ENCODE measurements around the gene NUDT4. TPM values are rescaled to one million over a fixed set of nuclear protein-coding genes. Genes with fewer than 3 reads are reported as not detected.

The NUDT4 gene
- total and polyA plus RNA-seq, 2 of the 4 experiments (the other 2 are of a cell fraction), result 23.6 to 25.6 TPM

- Histone ChIP-seq H4K8ac (ENCODE audit: low read depth in 2 of 2, low read length in 2 of 2) (peak overlapping the region in 1 of 2 experiments; percentile 8; a peak in 1 of 4 replicates), H2BK120ac (ENCODE audit: low read depth, low read length) (no peak overlapping the region), H3K9ac (ENCODE audit: low read depth, low read length) (peak overlapping the region; percentile 99; the same call in 1 of the 2 replicates), H3K79me1 (ENCODE audit: low read depth in 1 of 2, low read length in 2 of 2) (peaks cover 5 to 39% of the 10 kb centered on the region in 2 experiments), H3K9me3 (ENCODE audit: control insufficient read depth, insufficient read depth, low read length) (no peaks in the 10 kb centered on the region), H3K9me1 (ENCODE audit: insufficient read depth, low read length) (peaks cover 4% of the 10 kb centered on the region; the same call in 1 of the 2 replicates), H2BK15ac (ENCODE audit: low read depth, low read length) (no peak overlapping the region), H2BK20ac (ENCODE audit: low read depth, low read length) (no peak overlapping the region), H4K20me1 (ENCODE audit: insufficient read depth, low read length) (peaks cover 49% of the 10 kb centered on the region), H4K91ac (ENCODE audit: insufficient read depth, low read depth, low read length) (no peak overlapping the region), H3K14ac (replicated peaks; ENCODE audit: low read depth, low read length) (no peak overlapping the region), H3K4me2 (ENCODE audit: low read depth, low read length) (peak overlapping the region; percentile 99), H3K36me3 (ENCODE audit: control insufficient read depth, insufficient read depth, low read length) (peaks cover 2% of the 10 kb centered on the region; the same call in 1 of the 2 replicates), H3K27ac (ENCODE audit: insufficient read depth, low read length) (no peak overlapping the region), H3K56ac (ENCODE audit: extremely low read depth, insufficient read depth, low read length) (no peak overlapping the region), H4K5ac (ENCODE audit: low read depth, low read length) (no peak overlapping the region), H3K27me3 (ENCODE audit: control insufficient read depth, insufficient read depth, low read length) (no peaks in the 10 kb centered on the region), H3K4ac (ENCODE audit: low read depth, low read length) (no peak overlapping the region; the same call in 1 of the 2 replicates), H2AFZ (replicated peaks; ENCODE audit: low read length, poor library complexity) (no peak overlapping the region), H2AK9ac (replicated peaks; ENCODE audit: low read depth, low read length, poor library complexity) (no peak overlapping the region), H3K18ac (ENCODE audit: low read depth, low read length) (no peak overlapping the region), H3K4me3 (ENCODE audit: insufficient read depth, low read depth, low read length) (peak overlapping the region; percentile 98), H2AK5ac (ENCODE audit: low read depth, low read length) (no peak overlapping the region), H3K4me1 (ENCODE audit: control insufficient read depth, insufficient read depth, low read length) (peaks cover 12% of the 10 kb centered on the region), H2BK5ac (ENCODE audit: low read depth, low read length, poor library complexity, severe bottlenecking) (peak overlapping the region; percentile 92), H3K23ac (ENCODE audit: low read depth, low read length) (peak overlapping the region; percentile 39; the same call in 1 of the 2 replicates)
- dilution Hi-C loops (cut with HindIII; ENCODE audit: low sequenced_read_pairs, unreplicated experiment), result loop anchor here (25.0 kb wide), 1 partner anchor 393 kb away; no protein-coding TSS in a partner anchor
- intact Hi-C loops (cut with micrococcal nuclease), result loop anchor here (1.0 kb wide), 2 partner anchors 355 to 393 kb away; no protein-coding TSS in a partner anchor
- ChIA-PET POLR2A (ENCODE audit: unreplicated experiment) (interaction anchor here (0.6 kb wide), 1 partner anchor 274 kb away, joined by 6 read pairs; no protein-coding TSS in a partner anchor), CTCF (interaction anchor here (0.5 to 1.9 kb wide), 11 partner anchors 13 to 553 kb away, joined by 3 to 6 read pairs (median 3); no protein-coding TSS in a partner anchor)
- in situ Hi-C loops (cut with MboI; ENCODE audit: low sequenced_read_pairs), result loop anchor here (5.0 kb wide), 1 partner anchor 393 kb away; no protein-coding TSS in a partner anchor
- no CpG with 5 or more reads among the region's 2 CpGs for WGBS, 2 experiments (ENCODE audit: extremely low coverage in 2 of 2, insufficient read length in 1 of 2)
- ATAC-seq (ENCODE audit: low read depth), result no peak
- peak; percentile 70 for DNase-seq
- no TSS peak for BruUV-seq (replicated peaks)
- no peak for TF ChIP-seq ELK1 (IDR thresholded peaks at IDR 0.05; ENCODE audit: borderline replicate concordance, low read depth, low read length)
- TF ChIP-seq USF2 (IDR thresholded peaks at IDR 0.05; ENCODE audit: low read depth, low read length), result no peak
- TF ChIP-seq CTCF (conservative IDR thresholded peaks at IDR 0.05; ENCODE audit: low read depth, low read length), result peak; percentile 26; the same call in 1 of the 2 replicates
- TF ChIP-seq MAFK (IDR thresholded peaks at IDR 0.05; ENCODE audit: low read depth, low read length), result no peak
- no peak for TF ChIP-seq MXI1 (IDR thresholded peaks at IDR 0.05; ENCODE audit: borderline replicate concordance, low read depth, low read length)
- TF ChIP-seq NFE2L2 (IDR thresholded peaks at IDR 0.05; ENCODE audit: low read depth, low read length), result no peak
- TF ChIP-seq CHD1 (IDR thresholded peaks at IDR 0.05; ENCODE audit: low read depth, low read length), result no peak
- TF ChIP-seq POLR2A (IDR thresholded peaks at IDR 0.05; ENCODE audit: low read depth, low read length), result no peak
- peak; percentile 28 for TF ChIP-seq RAD21 (IDR thresholded peaks at IDR 0.05; ENCODE audit: low read length)
- no peak for TF ChIP-seq MAZ (IDR thresholded peaks at IDR 0.05; ENCODE audit: borderline replicate concordance, low read depth, low read length)
- peak; percentile 27; the same call in 1 of the 2 replicates for TF ChIP-seq FOS (IDR thresholded peaks at IDR 0.05; ENCODE audit: low read depth, low read length)
- no peak for TF ChIP-seq RFX5 (IDR thresholded peaks at IDR 0.05; ENCODE audit: low read depth, low read length)
- TF ChIP-seq RCOR1 (IDR thresholded peaks at IDR 0.05; ENCODE audit: insufficient replicate concordance, low read length), result no peak
- TF ChIP-seq CEBPB (IDR thresholded peaks at IDR 0.05; ENCODE audit: low read depth, low read length), result no peak
Observed at GRCh38 chr12:93380480-93381121, 2.9 kb downstream of the NUDT4 start.

Data from IMR-90 (cell line).